ENCODE measurements around the gene TMEM179. TPM values are rescaled to one million over a fixed set of nuclear protein-coding genes. Genes with fewer than 3 reads are reported as not detected.

TMEM179 gene
- total RNA-seq, 2 experiments from 2014 or later = not detected

GRCh38 chr14:104600805-104601204, 3.8 kb downstream of the TMEM179 start:
- ChIA-PET CTCF (interaction anchor here (0.5 to 1.6 kb wide), 2 partner anchors 228 to 523 kb away, joined by 3 to 4 read pairs; no protein-coding TSS in a partner anchor), POLR2A (no interaction called here)
- peaks cover 3% of the 10 kb centered on the region for H3K4me1 Mint-ChIP-seq
- DNase-seq = no peak
- peaks cover 18% of the 10 kb centered on the region for H3K27me3 Mint-ChIP-seq
- H3K36me3 Mint-ChIP-seq (ENCODE audit: low read depth) = no peaks in the 10 kb centered on the region
- H3K4me3 Mint-ChIP-seq = no peak overlapping the region
- no peak overlapping the region for H3K27ac Mint-ChIP-seq
- H3K9me3 Mint-ChIP-seq = no peaks in the 10 kb centered on the region

- Mint-ChIP-seq H3K9me3 (no peaks in the 10 kb centered on the region), H3K4me1 (peaks cover 3% of the 10 kb centered on the region)
These were observed 4.4 kb downstream of the TMEM179 start for GRCh38 chr14:104600141-104600643.

GRCh38 chr14:104599446-104599845, 5.1 kb downstream of the TMEM179 start:
- no peak for DNase-seq

More at GRCh38 chr14:104600141-104600643, 4.4 kb downstream of the TMEM179 start:
- DNase-seq = no peak
- Mint-ChIP-seq H3K27me3 (peaks cover 13% of the 10 kb centered on the region), H3K36me3 (ENCODE audit: low read depth) (no peaks in the 10 kb centered on the region), H3K4me3 (no peak overlapping the region), H3K27ac (no peak overlapping the region)
- ChIA-PET POLR2A (no interaction called here), CTCF (interaction anchor here (0.5 to 1.6 kb wide), 2 partner anchors 229 to 522 kb away, joined by 3 to 4 read pairs; no protein-coding TSS in a partner anchor)

GRCh38 chr14:104598910-104599273, 5.7 kb downstream of the TMEM179 start:
- Mint-ChIP-seq H3K36me3 (ENCODE audit: low read depth) (no peaks in the 10 kb centered on the region), H3K27me3 (peaks cover 4% of the 10 kb centered on the region), H3K4me1 (peaks cover under 1% of the 10 kb centered on the region), H3K27ac (no peak overlapping the region), H3K9me3 (no peaks in the 10 kb centered on the region), H3K4me3 (no peak overlapping the region)
- ChIA-PET CTCF (no interaction called here), POLR2A (no interaction called here)
- no peak for DNase-seq

More at GRCh38 chr14:104599446-104599845, 5.1 kb downstream of the TMEM179 start:
- H3K4me3 Mint-ChIP-seq = no peak overlapping the region
- no peaks in the 10 kb centered on the region for H3K9me3 Mint-ChIP-seq
- no peak overlapping the region for H3K27ac Mint-ChIP-seq
- ChIA-PET CTCF (no interaction called here), POLR2A (no interaction called here)
- peaks cover 3% of the 10 kb centered on the region for H3K4me1 Mint-ChIP-seq
- peaks cover 8% of the 10 kb centered on the region for H3K27me3 Mint-ChIP-seq
- no peaks in the 10 kb centered on the region for H3K36me3 Mint-ChIP-seq (ENCODE audit: low read depth)

- ChIA-PET POLR2A (no interaction called here), CTCF (no interaction called here)
- DNase-seq = no peak
- Mint-ChIP-seq H3K9me3 (no peaks in the 10 kb centered on the region), H3K4me1 (no peaks in the 10 kb centered on the region), H3K27me3 (peaks cover 1% of the 10 kb centered on the region), H3K27ac (no peak overlapping the region), H3K4me3 (no peak overlapping the region), H3K36me3 (ENCODE audit: low read depth) (no peaks in the 10 kb centered on the region)
These were observed 6.3 kb downstream of the TMEM179 start for GRCh38 chr14:104598039-104598909.

GRCh38 chr14:104597576-104597975, 7.0 kb downstream of the TMEM179 start:
- Mint-ChIP-seq H3K4me1 (no peaks in the 10 kb centered on the region), H3K36me3 (ENCODE audit: low read depth) (no peaks in the 10 kb centered on the region), H3K4me3 (no peak overlapping the region), H3K27me3 (no peaks in the 10 kb centered on the region), H3K9me3 (no peaks in the 10 kb centered on the region), H3K27ac (no peak overlapping the region)
- DNase-seq = no peak
- ChIA-PET CTCF (no interaction called here), POLR2A (interaction anchor here (0.6 kb wide), 1 partner anchor 1290 kb away, joined by 3 read pairs; no protein-coding TSS in a partner anchor)

GRCh38 chr14:104596927-104597351, 7.6 kb downstream of the TMEM179 start:
- CTCF ChIA-PET = no interaction called here
- H3K4me3 Mint-ChIP-seq = no peak overlapping the region
- H3K4me1 Mint-ChIP-seq = no peaks in the 10 kb centered on the region
- no peak for DNase-seq
- POLR2A ChIA-PET = interaction anchor here (0.6 kb wide), 1 partner anchor 1291 kb away, joined by 3 read pairs; no protein-coding TSS in a partner anchor
- H3K27ac Mint-ChIP-seq = no peak overlapping the region
- no peaks in the 10 kb centered on the region for H3K27me3 Mint-ChIP-seq
- no peaks in the 10 kb centered on the region for H3K36me3 Mint-ChIP-seq (ENCODE audit: low read depth)
- H3K9me3 Mint-ChIP-seq = no peaks in the 10 kb centered on the region

- DNase-seq = no peak
- Mint-ChIP-seq H3K4me3 (no peak overlapping the region), H3K4me1 (no peaks in the 10 kb centered on the region), H3K27me3 (no peaks in the 10 kb centered on the region), H3K36me3 (ENCODE audit: low read depth) (no peaks in the 10 kb centered on the region), H3K9me3 (no peaks in the 10 kb centered on the region), H3K27ac (no peak overlapping the region)
- ChIA-PET CTCF (no interaction called here), POLR2A (no interaction called here)
These were observed 8.1 kb downstream of the TMEM179 start for GRCh38 chr14:104596451-104596918.

GRCh38 chr14:104595911-104596450, 8.6 kb downstream of the TMEM179 start:
- no peak overlapping the region for H3K27ac Mint-ChIP-seq
- no peak for DNase-seq
- no peaks in the 10 kb centered on the region for H3K27me3 Mint-ChIP-seq
- no peak overlapping the region for H3K4me3 Mint-ChIP-seq
- ChIA-PET POLR2A (no interaction called here), CTCF (no interaction called here)
- H3K9me3 Mint-ChIP-seq = no peaks in the 10 kb centered on the region
- H3K36me3 Mint-ChIP-seq (ENCODE audit: low read depth) = no peaks in the 10 kb centered on the region
- H3K4me1 Mint-ChIP-seq = no peaks in the 10 kb centered on the region

GRCh38 chr14:104595116-104595675, 9.4 kb downstream of the TMEM179 start:
- POLR2A ChIA-PET = no interaction called here
- Mint-ChIP-seq H3K36me3 (ENCODE audit: low read depth) (no peaks in the 10 kb centered on the region), H3K27ac (no peak overlapping the region), H3K27me3 (no peaks in the 10 kb centered on the region), H3K4me3 (no peak overlapping the region), H3K4me1 (no peaks in the 10 kb centered on the region), H3K9me3 (no peaks in the 10 kb centered on the region)
- CTCF ChIA-PET = interaction anchor here (1.2 kb wide), 1 partner anchor 21 kb away, joined by 4 read pairs; no protein-coding TSS in a partner anchor
- DNase-seq = no peak

GRCh38 chr14:104594310-104595046, 10.1 kb downstream of the TMEM179 start:
- no peaks in the 10 kb centered on the region for H3K36me3 Mint-ChIP-seq (ENCODE audit: low read depth)
- H3K27me3 Mint-ChIP-seq = no peaks in the 10 kb centered on the region
- H3K27ac Mint-ChIP-seq = no peak overlapping the region
- no peak overlapping the region for H3K4me3 Mint-ChIP-seq
- DNase-seq = no peak
- no peaks in the 10 kb centered on the region for H3K4me1 Mint-ChIP-seq
- ChIA-PET POLR2A (no interaction called here), CTCF (interaction anchor here (1.2 kb wide), 1 partner anchor 20 kb away, joined by 4 read pairs; no protein-coding TSS in a partner anchor)
- H3K9me3 Mint-ChIP-seq = no peaks in the 10 kb centered on the region

- no peak overlapping the region for H3K27ac Mint-ChIP-seq
- DNase-seq = no peak
- ChIA-PET CTCF (no interaction called here), POLR2A (no interaction called here)
- no peaks in the 10 kb centered on the region for H3K4me1 Mint-ChIP-seq
- H3K27me3 Mint-ChIP-seq = no peaks in the 10 kb centered on the region
- H3K36me3 Mint-ChIP-seq (ENCODE audit: low read depth) = no peaks in the 10 kb centered on the region
- H3K4me3 Mint-ChIP-seq = no peak overlapping the region
- no peaks in the 10 kb centered on the region for H3K9me3 Mint-ChIP-seq
These were observed 10.8 kb downstream of the TMEM179 start for GRCh38 chr14:104593710-104594136.
